OCI-M1 (cell line): ENCODE measurements around the gene ATXN3L.

Experiments used
- DNase-seq: peaks from one replicate; lab custom pipeline; 2025; lab: John Stamatoyannopoulos, UW

Gene ATXN3L

GRCh38 chrX:13319953-13320352 is at the start of gene ATXN3L:
TSS of gene ATXN3L (minus strand) at chrX:13320053. CDS start at chrX:13319934, 119 bp downstream.
- no peak for DNase-seq

- DNase-seq, result no peak
Observed at GRCh38 chrX:13369256-13370030, 49.6 kb upstream of the ATXN3L start.

GRCh38 chrX:13367950-13368349 is 48.1 kb upstream of the ATXN3L start:
- no peak for DNase-seq

- no peak for DNase-seq
Observed at GRCh38 chrX:13366698-13367097, 46.8 kb upstream of the ATXN3L start.

- DNase-seq, result no peak
Observed at GRCh38 chrX:13365161-13365560, 45.3 kb upstream of the ATXN3L start.

GRCh38 chrX:13364230-13364857 is 44.5 kb upstream of the ATXN3L start:
- no peak for DNase-seq

GRCh38 chrX:13360146-13360545 is 40.3 kb upstream of the ATXN3L start:
- DNase-seq, result no peak

GRCh38 chrX:13357925-13358324 is 38.1 kb upstream of the ATXN3L start:
- no peak for DNase-seq

GRCh38 chrX:13346646-13347045 is 26.8 kb upstream of the ATXN3L start:
- DNase-seq, result no peak

GRCh38 chrX:13345438-13345837 is 25.6 kb upstream of the ATXN3L start:
- no peak for DNase-seq

- DNase-seq, result no peak
Observed at GRCh38 chrX:13345037-13345436, 25.2 kb upstream of the ATXN3L start.

GRCh38 chrX:13341491-13342101 is 21.7 kb upstream of the ATXN3L start:
- no peak for DNase-seq

GRCh38 chrX:13340182-13340791 is 20.4 kb upstream of the ATXN3L start:
- DNase-seq, result no peak

GRCh38 chrX:13339607-13340006 is 19.8 kb upstream of the ATXN3L start:
- DNase-seq, result no peak

- DNase-seq, result no peak
Observed at GRCh38 chrX:13338996-13339515, 19.2 kb upstream of the ATXN3L start.

- no peak for DNase-seq
Observed at GRCh38 chrX:13334491-13334890, 14.6 kb upstream of the ATXN3L start.

GRCh38 chrX:13330446-13330845 is 10.6 kb upstream of the ATXN3L start:
- DNase-seq, result no peak

- DNase-seq, result no peak
Observed at GRCh38 chrX:13327666-13328065, 7.8 kb upstream of the ATXN3L start.

- no peak for DNase-seq
Observed at GRCh38 chrX:13323241-13323640, 3.4 kb upstream of the ATXN3L start.

GRCh38 chrX:13317366-13317765 is 2.5 kb downstream of the ATXN3L start:
- DNase-seq, result no peak

GRCh38 chrX:13311560-13311959 is 8.3 kb downstream of the ATXN3L start:
- DNase-seq, result no peak

GRCh38 chrX:13309631-13310030 is 10.2 kb downstream of the ATXN3L start:
- no peak for DNase-seq

- DNase-seq, result no peak
Observed at GRCh38 chrX:13307041-13307440, 12.8 kb downstream of the ATXN3L start.
